ENCODE measurements around the gene MRPL16. TPM values are rescaled to one million over a fixed set of nuclear protein-coding genes. Genes with fewer than 3 reads are reported as not detected.

The MRPL16 gene
- total and polyA plus RNA-seq, 7 donors, result 37.8 to 92.7 (median 53.7) TPM

DNA sequence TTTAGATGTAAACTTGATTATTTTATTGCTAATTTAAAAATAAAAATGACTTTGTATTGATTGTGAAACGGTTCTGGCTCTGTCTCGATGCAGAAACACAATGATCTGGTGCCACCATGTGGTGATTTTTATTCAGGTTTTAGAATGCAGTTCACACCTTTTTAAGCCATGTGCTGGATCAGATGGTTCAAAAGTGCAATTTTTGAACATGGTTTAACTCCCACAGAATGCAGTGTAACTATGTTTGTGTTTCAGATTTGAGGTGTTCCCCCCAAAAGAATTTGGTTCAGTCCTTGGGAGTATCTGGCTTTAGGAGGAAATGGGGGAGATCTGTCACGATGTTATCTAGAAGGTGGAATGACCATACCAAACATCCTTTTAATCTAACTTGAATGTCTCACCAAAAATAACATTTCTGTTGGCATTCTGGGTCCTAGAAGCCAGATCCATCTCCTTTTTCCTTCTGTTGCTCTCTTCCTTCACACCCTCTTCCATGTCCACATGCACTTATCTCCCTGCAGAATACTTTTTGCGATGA is 7.9 kb downstream of the MRPL16 start:
- TF ChIP-seq, protein P1, sequence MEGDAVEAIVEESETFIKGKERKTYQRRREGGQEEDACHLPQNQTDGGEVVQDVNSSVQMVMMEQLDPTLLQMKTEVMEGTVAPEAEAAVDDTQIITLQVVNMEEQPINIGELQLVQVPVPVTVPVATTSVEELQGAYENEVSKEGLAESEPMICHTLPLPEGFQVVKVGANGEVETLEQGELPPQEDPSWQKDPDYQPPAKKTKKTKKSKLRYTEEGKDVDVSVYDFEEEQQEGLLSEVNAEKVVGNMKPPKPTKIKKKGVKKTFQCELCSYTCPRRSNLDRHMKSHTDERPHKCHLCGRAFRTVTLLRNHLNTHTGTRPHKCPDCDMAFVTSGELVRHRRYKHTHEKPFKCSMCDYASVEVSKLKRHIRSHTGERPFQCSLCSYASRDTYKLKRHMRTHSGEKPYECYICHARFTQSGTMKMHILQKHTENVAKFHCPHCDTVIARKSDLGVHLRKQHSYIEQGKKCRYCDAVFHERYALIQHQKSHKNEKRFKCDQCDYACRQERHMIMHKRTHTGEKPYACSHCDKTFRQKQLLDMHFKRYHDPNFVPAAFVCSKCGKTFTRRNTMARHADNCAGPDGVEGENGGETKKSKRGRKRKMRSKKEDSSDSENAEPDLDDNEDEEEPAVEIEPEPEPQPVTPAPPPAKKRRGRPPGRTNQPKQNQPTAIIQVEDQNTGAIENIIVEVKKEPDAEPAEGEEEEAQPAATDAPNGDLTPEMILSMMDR (IDR thresholded peaks at IDR 0.05), result peak; percentile 79
- H3K27ac ChIP-seq, result peak overlapping the region; percentile 71
- no peaks in the 10 kb centered on the region for H3K9me3 ChIP-seq
- 45 to 48% (median 47%) methylated on average over 4 of the region's 4 CpGs for WGBS, 3 donors
- DNase-seq (no peak), ATAC-seq (peak; percentile 79 to 94 (median 84))
- intact Hi-C loops (cut with DNase I), result loop anchor here (1.0 to 10.0 kb wide), 5 partner anchors 48 to 268 kb away; partner anchors contain the start of gene PATL1 (in 1 of the 2)
- peaks cover 4 to 83% of the 10 kb centered on the region in 2 donors for H3K36me3 ChIP-seq (ENCODE audit: insufficient read depth in 1 of 2, low read depth in 1 of 2)
- H3K27me3 ChIP-seq (ENCODE audit: insufficient read depth in 3 of 3, low read length in 2 of 3), result no peaks in the 10 kb centered on the region
- peaks cover 8% of the 10 kb centered on the region for H3K4me1 ChIP-seq
- peak overlapping the region; percentile 10 for H3K4me3 ChIP-seq

DNA sequence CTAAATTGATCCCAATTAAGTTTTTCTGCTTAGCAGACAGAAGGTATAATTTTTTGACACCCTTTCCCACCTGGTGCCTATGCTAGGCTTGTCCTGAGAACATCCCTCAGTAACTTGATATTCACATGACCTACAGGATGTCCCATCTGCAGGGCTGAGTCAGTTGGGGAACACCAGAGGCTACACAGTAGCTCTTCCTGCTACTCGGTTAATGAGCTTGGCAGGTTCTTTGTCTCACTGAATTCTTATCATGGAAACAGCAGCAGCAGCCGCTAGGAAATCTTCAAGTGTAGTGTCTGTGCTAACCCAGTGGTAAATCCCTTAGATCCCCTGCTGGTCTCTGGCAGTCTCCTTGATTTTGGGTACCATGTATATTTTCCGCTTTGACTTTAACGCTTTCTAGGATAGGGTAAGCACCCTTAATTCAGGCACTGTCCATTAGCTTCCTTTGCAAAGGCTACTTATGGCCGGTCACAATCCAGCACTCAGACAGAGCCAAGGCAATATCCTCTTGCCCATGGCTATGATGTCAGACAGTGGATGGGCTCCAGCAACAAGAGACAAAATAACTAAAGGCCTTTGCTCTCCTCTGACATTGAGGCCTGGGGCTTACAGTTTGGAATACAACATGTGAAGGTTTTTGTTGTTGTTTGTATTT is 8.5 kb downstream of the MRPL16 start:
- H3K27me3 ChIP-seq (ENCODE audit: insufficient read depth in 3 of 3, low read length in 2 of 3), result no peaks in the 10 kb centered on the region
- H3K9me3 ChIP-seq, result no peaks in the 10 kb centered on the region
- H3K36me3 ChIP-seq (ENCODE audit: insufficient read depth in 1 of 2, low read depth in 1 of 2), result peaks cover 4 to 83% of the 10 kb centered on the region in 2 donors
- DNase-seq, result no peak
- ATAC-seq, result peak; percentile 82 to 92 (median 86)
- H3K4me1 ChIP-seq, result peaks cover 8% of the 10 kb centered on the region
- peak overlapping the region; percentile 71 for H3K27ac ChIP-seq
- 36 to 42% (median 40%) methylated on average over 5 of the region's 5 CpGs for WGBS, 3 donors
- TF ChIP-seq, protein P1 (IDR thresholded peaks at IDR 0.05), result no peak
- intact Hi-C loops (cut with DNase I), result loop anchor here (1.0 to 10.0 kb wide), 6 partner anchors 47 to 267 kb away; partner anchors contain the start of genes PATL1 (in 1 of the 2) and STX3 (in 1 of the 2)
- H3K4me3 ChIP-seq, result peak overlapping the region; percentile 10

DNA sequence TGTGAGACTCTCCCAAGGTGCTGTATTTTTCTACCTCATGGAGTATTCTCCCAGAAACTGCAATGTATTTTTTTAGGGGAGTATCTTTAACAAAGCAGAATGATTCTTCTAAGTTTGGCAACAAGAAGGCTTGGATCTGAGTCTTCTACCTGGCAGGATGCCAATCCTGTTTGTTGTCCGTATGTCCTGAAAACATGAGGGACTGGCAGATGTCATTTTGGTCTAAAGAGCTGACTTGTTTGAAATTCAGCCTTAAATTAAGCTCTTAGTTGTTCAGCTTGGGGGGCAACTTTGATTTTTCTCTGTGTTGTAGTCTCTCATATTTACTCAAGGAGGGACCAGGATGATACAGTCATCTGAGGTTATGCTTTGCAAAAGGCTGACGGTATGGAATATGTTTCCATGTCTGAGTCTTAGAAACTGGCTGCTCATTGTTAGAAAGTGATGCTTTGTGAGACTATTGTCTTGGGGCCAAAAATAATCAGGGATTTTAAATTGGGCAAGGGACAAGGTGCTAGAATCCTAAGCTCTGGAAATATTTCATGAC is 9.3 kb downstream of the MRPL16 start:
- H3K36me3 ChIP-seq (ENCODE audit: insufficient read depth in 1 of 2, low read depth in 1 of 2), result peaks cover 7 to 83% of the 10 kb centered on the region in 2 donors
- DNase-seq, result no peak
- H3K9me3 ChIP-seq, result no peaks in the 10 kb centered on the region
- H3K27ac ChIP-seq, result peak overlapping the region; percentile 71
- TF ChIP-seq, protein P1 (IDR thresholded peaks at IDR 0.05), result no peak
- H3K4me1 ChIP-seq, result peaks cover 8% of the 10 kb centered on the region
- WGBS, 3 donors, result 45 to 53% (median 50%) methylated on average over 2 of the region's 2 CpGs
- H3K27me3 ChIP-seq (ENCODE audit: insufficient read depth in 3 of 3, low read length in 2 of 3), result no peaks in the 10 kb centered on the region
- no peak for ATAC-seq
- H3K4me3 ChIP-seq, result no peak overlapping the region
- intact Hi-C loops (cut with DNase I), result loop anchor here (2.0 to 10.0 kb wide), 5 partner anchors 46 to 266 kb away; partner anchors contain the start of genes PATL1 (in 1 of the 2) and STX3 (in 1 of the 2)

DNA sequence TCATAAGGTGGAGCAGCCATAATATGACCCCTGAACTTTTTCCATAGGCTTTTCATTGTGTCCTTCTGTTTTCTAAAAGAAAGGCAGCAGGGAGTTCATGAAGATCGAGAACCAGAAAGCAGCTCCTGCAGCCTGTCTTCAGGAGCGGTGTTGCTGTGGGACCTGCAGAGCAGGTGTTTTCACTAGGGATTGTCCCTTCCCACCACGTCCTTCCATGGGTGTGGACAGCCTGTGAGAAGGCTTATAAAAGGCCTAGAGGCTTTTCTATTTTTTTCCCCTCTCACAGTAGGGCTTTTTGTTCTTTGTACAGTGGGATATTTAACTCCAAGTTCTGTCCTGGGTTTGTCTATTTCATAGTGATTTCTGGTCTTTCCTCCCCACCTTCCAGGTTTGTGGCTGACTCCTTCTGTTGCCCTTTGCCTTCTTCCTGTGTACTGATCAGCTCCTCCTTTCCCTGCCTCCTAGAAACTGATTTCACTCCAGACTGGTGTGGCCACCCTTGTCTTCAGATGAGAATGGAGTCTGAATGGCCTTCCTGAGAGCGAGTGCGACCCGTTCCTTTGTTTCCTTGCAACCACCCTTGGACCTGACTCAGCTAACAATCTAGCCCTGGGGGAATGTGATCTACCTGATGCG is 10.1 kb downstream of the MRPL16 start:
- H3K36me3 ChIP-seq (ENCODE audit: insufficient read depth in 1 of 2, low read depth in 1 of 2), result peaks cover 4 to 83% of the 10 kb centered on the region in 2 donors
- intact Hi-C loops (cut with DNase I), result loop anchor here (2.0 to 10.0 kb wide), 5 partner anchors 46 to 266 kb away; partner anchors contain the start of genes PATL1 (in 1 of the 2) and STX3 (in 1 of the 2)
- no peaks in the 10 kb centered on the region for H3K9me3 ChIP-seq
- WGBS, 3 donors, result 80 to 84% (median 82%) methylated on average over 7 of the region's 7 CpGs
- ATAC-seq (no peak), DNase-seq (no peak)
- TF ChIP-seq, protein P1 (IDR thresholded peaks at IDR 0.05), result no peak
- H3K4me1 ChIP-seq, result peaks cover 8% of the 10 kb centered on the region
- H3K27me3 ChIP-seq (ENCODE audit: insufficient read depth in 3 of 3, low read length in 2 of 3), result no peaks in the 10 kb centered on the region
- H3K27ac ChIP-seq, result peak overlapping the region; percentile 71
- no peak overlapping the region for H3K4me3 ChIP-seq

All from psoas muscle (tissue), 8 donors.